ENCODE data around the gene FAM237B. TPM values are rescaled to one million over a fixed set of nuclear protein-coding genes. Genes with fewer than 3 reads are reported as not detected.

The FAM237B gene
- total and polyA plus RNA-seq, 2 of the 13 experiments (the other 11 are each of a cell fraction or from before 2014, with no cell fraction given), result not detected

- TF ChIP-seq MED13 (CRISPR knock-in tag; IDR thresholded peaks at IDR 0.05), result 0 out of 2 replicates have a peak, but pooled peaks have one; percentile 32
- no peak for TF ChIP-seq ZFP36L2 (CRISPR knock-in tag; IDR thresholded peaks at IDR 0.05)
- peak; percentile 42; the same call in 1 of the 2 replicates for TF ChIP-seq GATA4 (IDR thresholded peaks at IDR 0.05; ENCODE audit: borderline replicate concordance, low read depth)
- TF ChIP-seq HOXA7 (CRISPR knock-in tag; IDR thresholded peaks at IDR 0.05), result no peak
- TF ChIP-seq HMGXB4 (CRISPR knock-in tag; IDR thresholded peaks at IDR 0.05; ENCODE audit: borderline replicate concordance in 1 of 2, low read depth in 1 of 2), result peak; percentile 89 to 91; a peak in 3 of 4 replicates
- TF ChIP-seq GZF1 (CRISPR knock-in tag; IDR thresholded peaks at IDR 0.05), result no peak
- peak; percentile 85 for TF ChIP-seq MXD4 (CRISPR knock-in tag; IDR thresholded peaks at IDR 0.05)
- peak; percentile 91 for TF ChIP-seq KMT2A (CRISPR knock-in tag; IDR thresholded peaks at IDR 0.05)
- no peak for TF ChIP-seq ZNF329 (CRISPR knock-in tag; IDR thresholded peaks at IDR 0.05; ENCODE audit: low read depth)
- no peak for TF ChIP-seq SYNCRIP (IDR thresholded peaks at IDR 0.05; ENCODE audit: insufficient read depth, low read depth, low read length)
- no peak for TF ChIP-seq ZNF343 (CRISPR knock-in tag; IDR thresholded peaks at IDR 0.05)
- no peak; the same call in 1 of the 2 replicates for TF ChIP-seq ZNF747 (CRISPR knock-in tag; IDR thresholded peaks at IDR 0.05; ENCODE audit: borderline replicate concordance)
- no peak for TF ChIP-seq TFAP4 (IDR thresholded peaks at IDR 0.05; ENCODE audit: borderline replicate concordance, low read depth)
- TF ChIP-seq MXI1 (IDR thresholded peaks at IDR 0.05; ENCODE audit: borderline replicate concordance, low read depth, low read length), result peak; percentile 89; the same call in 1 of the 3 replicates
- TF ChIP-seq ZNF430 (CRISPR knock-in tag; IDR thresholded peaks at IDR 0.05), result peak; percentile 83
- no peak for TF ChIP-seq RNF219 (CRISPR knock-in tag; IDR thresholded peaks at IDR 0.05)
- TF ChIP-seq ZZZ3 (CRISPR knock-in tag; IDR thresholded peaks at IDR 0.05; ENCODE audit: borderline replicate concordance), result peak; percentile 75; the same call in 1 of the 2 replicates
- TF ChIP-seq ZNF704 (CRISPR knock-in tag; IDR thresholded peaks at IDR 0.05; ENCODE audit: borderline replicate concordance), result no peak
- no peak for TF ChIP-seq FLYWCH1 (CRISPR knock-in tag; IDR thresholded peaks at IDR 0.05)
- no peak for TF ChIP-seq ZFP37 (CRISPR knock-in tag; IDR thresholded peaks at IDR 0.05; ENCODE audit: borderline replicate concordance)
- TF ChIP-seq ZNF331 (CRISPR knock-in tag; IDR thresholded peaks at IDR 0.05), result peak; percentile 61
- peak; percentile 59; the same call in 1 of the 2 replicates for TF ChIP-seq ZNF589 (CRISPR knock-in tag; conservative IDR thresholded peaks at IDR 0.05)
- no peak for TF ChIP-seq SATB2 (CRISPR knock-in tag; IDR thresholded peaks at IDR 0.05)
- peak; percentile 84 for TF ChIP-seq ZNF883 (CRISPR knock-in tag; IDR thresholded peaks at IDR 0.05; ENCODE audit: not compliant biosample characterization)
Observed at GRCh38 chr7:90346336-90347125, 25.4 kb upstream of the FAM237B start, which contains the start of gene GTPBP10 (continued).
